ENCODE results near the gene GRPR. TPM values are rescaled to one million over a fixed set of nuclear protein-coding genes. Genes with fewer than 3 reads are reported as not detected.

GRPR gene
- 1.4 TPM for polyA plus RNA-seq (2013, experiment 1 of 2)
- polyA plus RNA-seq (2013, experiment 2 of 2): 2.0 TPM

DNA sequence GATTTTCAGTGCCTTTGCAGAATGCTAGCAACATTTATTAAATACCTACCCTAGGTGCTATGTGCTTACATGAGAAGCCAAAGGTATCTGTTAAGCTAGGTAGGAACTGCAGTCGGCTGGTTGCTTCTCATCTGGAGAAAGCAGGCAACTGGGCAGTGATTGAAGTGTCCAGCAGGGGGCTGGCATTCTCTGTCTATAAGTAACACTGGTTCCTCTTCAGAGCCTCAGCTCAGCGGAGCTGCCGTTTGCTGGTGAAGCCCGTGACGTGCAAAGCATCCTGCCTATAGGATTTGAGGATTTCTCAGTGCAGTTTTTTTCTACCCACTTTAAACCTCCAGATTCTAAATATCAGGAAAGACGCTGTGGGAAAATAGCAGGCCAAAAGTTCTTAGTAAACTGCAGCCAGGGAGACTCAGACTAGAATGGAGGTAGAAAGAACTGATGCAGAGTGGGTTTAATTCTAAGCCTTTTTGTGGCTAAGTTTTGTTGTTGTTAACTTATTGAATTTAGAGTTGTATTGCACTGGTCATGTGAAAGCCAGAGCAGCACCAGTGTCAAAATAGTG lies at the start of gene GRPR:
GRPR (plus strand) TSS at position 344 of the 565 bp plus-strand sequence. CDS start 389 bp downstream, outside the sequence.
- H3K4me1 ChIP-seq (ENCODE audit: insufficient read depth, low read length): peaks cover 5% of the 10 kb centered on the region
- 6% methylated on average over 6 of the region's 6 CpGs for WGBS
- H3K4me3 ChIP-seq (ENCODE audit: low read length): peak within 1 kb of the TSS; percentile 46
- H3K27ac ChIP-seq (ENCODE audit: low read depth, low read length): no peak within 1 kb of the TSS
- H3K9ac ChIP-seq (ENCODE audit: low read depth, low read length): peak within 1 kb of the TSS; percentile 47; the same call in 1 of the 2 replicates
- H3K36me3 ChIP-seq (ENCODE audit: insufficient read depth, low read length): no peaks in the 10 kb centered on the region
- H3K9me3 ChIP-seq (ENCODE audit: insufficient read depth, low read depth, low read length): no peaks in the 10 kb centered on the region
- no peaks in the 10 kb centered on the region for H3K27me3 ChIP-seq (ENCODE audit: insufficient read depth, low read length)

DNA sequence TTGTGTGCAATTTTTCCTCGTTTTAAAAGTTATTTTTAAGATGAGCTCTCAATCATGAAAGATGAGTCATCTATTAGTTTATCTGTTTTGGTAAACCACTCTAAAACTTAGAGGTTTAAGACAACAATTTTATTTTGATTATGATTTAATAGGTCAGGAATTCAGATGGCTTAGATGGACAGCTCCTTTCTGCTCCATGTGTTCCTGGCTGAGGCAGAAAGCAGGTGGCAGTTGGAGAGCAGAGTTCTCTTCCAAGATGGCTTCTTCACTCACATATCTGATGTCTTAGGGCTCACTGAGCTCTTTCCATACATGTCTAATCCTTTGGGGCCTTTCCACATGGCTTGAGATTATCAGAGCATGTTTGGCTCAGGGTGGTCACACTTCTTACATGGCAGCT lies 48.3 kb upstream of the GRPR start:
- H3K9ac ChIP-seq (ENCODE audit: low read depth, low read length): no peak overlapping the region
- H3K27me3 ChIP-seq (ENCODE audit: insufficient read depth, low read length): no peaks in the 10 kb centered on the region
- WGBS: no CpG with 5 or more reads among the region's 1 CpG
- H3K9me3 ChIP-seq (ENCODE audit: insufficient read depth, low read depth, low read length): no peaks in the 10 kb centered on the region
- H3K27ac ChIP-seq (ENCODE audit: low read depth, low read length): no peak overlapping the region
- no peak overlapping the region for H3K4me3 ChIP-seq (ENCODE audit: low read length)
- no peaks in the 10 kb centered on the region for H3K36me3 ChIP-seq (ENCODE audit: insufficient read depth, low read length)
- H3K4me1 ChIP-seq (ENCODE audit: insufficient read depth, low read length): peaks cover 13% of the 10 kb centered on the region

DNA sequence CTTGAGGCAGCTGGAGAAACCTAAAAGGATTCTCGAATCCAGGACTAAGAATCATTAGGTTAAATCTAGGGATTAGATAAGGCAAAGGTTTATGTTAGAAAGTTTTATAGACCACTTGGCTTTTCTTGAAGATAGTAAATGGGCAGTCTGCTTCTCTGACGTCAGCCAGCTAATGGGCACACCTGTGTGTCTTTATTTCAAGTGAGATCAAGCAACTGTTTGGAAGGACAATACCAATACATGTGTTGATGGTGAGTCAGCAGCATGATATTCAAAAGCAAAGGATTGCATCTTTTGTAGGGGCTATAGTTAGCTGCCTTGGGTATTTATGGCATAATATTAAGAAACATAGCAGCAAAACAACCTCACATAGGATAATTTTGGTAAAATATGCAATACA lies 46.5 kb upstream of the GRPR start:
- whole genome bisulfite sequencing: 76% methylated on average over 2 of the region's 2 CpGs
- H3K36me3 ChIP-seq (ENCODE audit: insufficient read depth, low read length): no peaks in the 10 kb centered on the region
- no peak overlapping the region for H3K9ac ChIP-seq (ENCODE audit: low read depth, low read length)
- no peaks in the 10 kb centered on the region for H3K27me3 ChIP-seq (ENCODE audit: insufficient read depth, low read length)
- no peaks in the 10 kb centered on the region for H3K9me3 ChIP-seq (ENCODE audit: insufficient read depth, low read depth, low read length)
- peaks cover 13% of the 10 kb centered on the region for H3K4me1 ChIP-seq (ENCODE audit: insufficient read depth, low read length)
- no peak overlapping the region for H3K4me3 ChIP-seq (ENCODE audit: low read length)
- H3K27ac ChIP-seq (ENCODE audit: low read depth, low read length): no peak overlapping the region

DNA sequence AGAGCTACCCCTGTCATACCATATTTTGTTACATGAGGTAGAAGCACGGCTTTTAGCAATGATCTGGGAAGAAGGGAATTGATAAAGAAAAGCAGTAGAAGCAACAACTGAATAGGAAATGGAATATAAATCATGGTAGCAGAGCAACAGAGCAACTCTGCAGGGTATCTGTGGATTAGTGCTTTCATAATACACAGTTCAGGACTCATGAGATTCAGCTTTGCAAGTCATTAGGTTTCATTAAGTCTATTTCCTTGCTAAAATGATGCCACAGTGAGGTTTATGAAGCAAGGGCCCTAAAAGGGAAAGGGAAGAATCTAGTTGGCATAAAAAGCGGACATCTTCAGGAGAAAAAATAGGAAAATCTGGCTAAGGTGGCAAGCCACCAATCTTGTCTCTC lies 45.6 kb upstream of the GRPR start:
- H3K27ac ChIP-seq (ENCODE audit: low read depth, low read length): no peak overlapping the region
- H3K4me1 ChIP-seq (ENCODE audit: insufficient read depth, low read length): peaks cover 13% of the 10 kb centered on the region
- H3K36me3 ChIP-seq (ENCODE audit: insufficient read depth, low read length): no peaks in the 10 kb centered on the region
- 100% methylated on average over 2 of the region's 2 CpGs for WGBS
- no peak overlapping the region for H3K4me3 ChIP-seq (ENCODE audit: low read length)
- no peak overlapping the region for H3K9ac ChIP-seq (ENCODE audit: low read depth, low read length)
- no peaks in the 10 kb centered on the region for H3K9me3 ChIP-seq (ENCODE audit: insufficient read depth, low read depth, low read length)
- H3K27me3 ChIP-seq (ENCODE audit: insufficient read depth, low read length): no peaks in the 10 kb centered on the region

DNA sequence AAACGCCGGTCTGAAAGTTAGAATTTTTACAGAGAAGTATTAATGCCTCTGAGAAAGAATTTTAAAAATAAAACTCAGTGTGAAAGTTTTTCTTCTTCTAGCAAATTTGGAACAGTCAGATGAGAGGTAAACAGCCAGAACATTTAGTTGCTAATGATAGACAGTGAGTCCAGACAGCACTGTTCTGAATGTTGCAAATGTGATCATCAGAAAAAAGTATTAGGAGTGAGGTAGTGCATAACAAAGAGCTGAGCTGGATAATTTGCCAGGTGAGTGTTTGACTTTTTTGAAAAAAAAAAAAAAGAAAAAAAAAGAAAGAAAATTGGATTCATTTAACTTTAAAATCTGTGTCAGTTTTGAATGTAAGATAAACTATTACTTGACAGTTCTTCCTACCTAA lies 42.0 kb upstream of the GRPR start:
- no peaks in the 10 kb centered on the region for H3K27me3 ChIP-seq (ENCODE audit: insufficient read depth, low read length)
- H3K4me1 ChIP-seq (ENCODE audit: insufficient read depth, low read length): peaks cover 13% of the 10 kb centered on the region
- no peaks in the 10 kb centered on the region for H3K36me3 ChIP-seq (ENCODE audit: insufficient read depth, low read length)
- H3K4me3 ChIP-seq (ENCODE audit: low read length): no peak overlapping the region
- H3K27ac ChIP-seq (ENCODE audit: low read depth, low read length): no peak overlapping the region
- no peaks in the 10 kb centered on the region for H3K9me3 ChIP-seq (ENCODE audit: insufficient read depth, low read depth, low read length)
- WGBS: 95% methylated on average over 2 of the region's 2 CpGs
- H3K9ac ChIP-seq (ENCODE audit: low read depth, low read length): no peak overlapping the region

DNA sequence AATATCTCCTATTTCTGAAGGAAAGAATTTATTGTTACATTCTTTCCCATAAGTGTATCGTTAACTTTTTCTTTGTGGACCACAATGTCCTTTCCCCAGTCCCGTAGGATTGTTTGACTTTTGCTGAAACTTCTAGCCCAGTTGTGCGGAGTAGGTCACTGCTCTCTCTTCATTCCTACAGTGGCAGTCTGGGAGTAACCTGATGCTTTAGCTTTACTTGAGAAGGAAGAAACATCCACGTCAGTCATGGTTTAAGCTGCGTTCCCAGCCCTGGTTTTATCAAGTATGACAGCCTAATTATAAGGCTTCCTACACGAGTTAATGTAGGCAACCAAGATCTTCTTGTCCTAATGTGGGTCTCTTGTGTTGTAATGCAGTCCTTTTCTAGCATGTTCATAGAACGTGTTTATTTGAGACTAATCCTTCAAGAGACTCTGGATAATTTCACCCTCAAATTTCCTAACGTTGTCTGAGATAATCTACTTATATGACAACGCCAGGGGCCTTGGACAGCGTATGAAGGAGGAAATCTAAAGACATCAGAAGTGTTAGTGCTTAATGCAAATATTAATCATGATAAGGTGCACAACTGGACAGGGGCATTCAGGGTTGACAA lies 40.8 kb upstream of the GRPR start:
- Histone ChIP-seq H3K27ac (ENCODE audit: low read depth, low read length) (no peak overlapping the region), H3K4me1 (ENCODE audit: insufficient read depth, low read length) (0 out of 2 replicates have a peak, but pooled peaks cover 3% of the 10 kb centered on the region), H3K27me3 (ENCODE audit: insufficient read depth, low read length) (no peaks in the 10 kb centered on the region), H3K36me3 (ENCODE audit: insufficient read depth, low read length) (no peaks in the 10 kb centered on the region), H3K9ac (ENCODE audit: low read depth, low read length) (no peak overlapping the region), H3K4me3 (ENCODE audit: low read length) (no peak overlapping the region), H3K9me3 (ENCODE audit: insufficient read depth, low read depth, low read length) (no peaks in the 10 kb centered on the region)
- 90% methylated on average over 10 of the region's 10 CpGs for WGBS

DNA sequence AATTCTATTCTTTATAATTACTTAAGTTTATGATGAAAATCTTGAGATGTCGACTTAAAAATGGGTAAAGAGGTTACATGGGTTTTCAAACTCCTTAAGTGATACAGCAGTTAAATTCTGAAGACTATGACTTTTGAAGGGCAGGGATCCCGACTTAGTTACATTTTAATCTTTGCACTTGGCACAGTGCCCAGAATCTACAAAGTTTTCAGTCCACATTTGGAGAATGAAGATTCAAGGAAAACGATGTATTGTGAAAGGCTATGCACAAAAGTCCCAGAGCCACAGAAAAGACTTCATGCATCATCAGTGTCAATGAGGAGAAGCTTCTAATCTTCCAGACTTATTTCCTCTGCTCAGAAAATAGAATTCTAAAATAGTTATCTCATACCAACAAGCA lies 36.3 kb upstream of the GRPR start:
- no peak overlapping the region for H3K4me3 ChIP-seq (ENCODE audit: low read length)
- no peak overlapping the region for H3K9ac ChIP-seq (ENCODE audit: low read depth, low read length)
- no peaks in the 10 kb centered on the region for H3K36me3 ChIP-seq (ENCODE audit: insufficient read depth, low read length)
- WGBS: 95% methylated on average over 2 of the region's 3 CpGs
- no peaks in the 10 kb centered on the region for H3K9me3 ChIP-seq (ENCODE audit: insufficient read depth, low read depth, low read length)
- H3K27me3 ChIP-seq (ENCODE audit: insufficient read depth, low read length): no peaks in the 10 kb centered on the region
- no peaks in the 10 kb centered on the region for H3K4me1 ChIP-seq (ENCODE audit: insufficient read depth, low read length)
- H3K27ac ChIP-seq (ENCODE audit: low read depth, low read length): no peak overlapping the region

DNA sequence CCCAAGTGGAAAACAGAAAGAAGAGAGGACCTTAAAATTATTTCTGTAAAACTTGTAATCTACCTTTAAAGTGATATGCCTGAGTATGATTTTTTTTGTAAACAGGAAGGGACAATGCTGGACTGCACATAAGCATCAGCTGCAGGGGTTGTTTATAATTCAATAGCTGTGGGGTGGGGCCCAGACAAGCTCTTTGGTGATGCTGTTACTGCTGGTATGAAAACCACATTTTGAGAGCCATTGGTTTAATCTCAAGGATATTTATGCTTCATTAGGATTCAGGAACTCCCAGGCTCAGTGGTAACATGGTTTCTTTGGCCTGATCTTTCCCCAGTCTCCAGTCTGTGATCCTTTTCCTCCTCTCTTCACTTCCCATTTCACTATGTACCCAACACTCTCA lies 34.3 kb upstream of the GRPR start:
- no peak overlapping the region for H3K4me3 ChIP-seq (ENCODE audit: low read length)
- H3K36me3 ChIP-seq (ENCODE audit: insufficient read depth, low read length): no peaks in the 10 kb centered on the region
- no peak overlapping the region for H3K9ac ChIP-seq (ENCODE audit: low read depth, low read length)
- no peaks in the 10 kb centered on the region for H3K9me3 ChIP-seq (ENCODE audit: insufficient read depth, low read depth, low read length)
- H3K4me1 ChIP-seq (ENCODE audit: insufficient read depth, low read length): no peaks in the 10 kb centered on the region
- H3K27ac ChIP-seq (ENCODE audit: low read depth, low read length): no peak overlapping the region
- H3K27me3 ChIP-seq (ENCODE audit: insufficient read depth, low read length): no peaks in the 10 kb centered on the region

DNA sequence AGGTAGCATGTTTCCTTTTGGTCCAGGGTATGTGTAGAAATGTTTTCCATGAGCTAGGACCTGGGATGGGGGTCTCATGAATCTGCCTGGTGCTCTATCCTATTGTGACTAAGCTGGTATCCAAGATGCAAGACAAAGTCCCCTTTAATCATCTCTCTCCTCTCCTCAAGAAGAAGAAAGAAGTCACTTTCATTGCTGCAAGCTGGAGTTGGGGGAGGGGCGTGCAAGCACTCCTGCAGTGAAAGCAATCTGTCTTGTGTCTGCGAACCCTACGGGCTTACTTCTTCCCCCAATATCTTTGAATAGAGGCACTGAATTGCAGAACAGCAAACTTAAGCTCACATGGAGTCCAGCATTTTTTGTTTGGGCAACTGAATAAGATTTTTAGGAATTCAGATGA lies 27.2 kb upstream of the GRPR start:
- H3K9ac ChIP-seq (ENCODE audit: low read depth, low read length): no peak overlapping the region
- H3K4me1 ChIP-seq (ENCODE audit: insufficient read depth, low read length): peaks cover 9% of the 10 kb centered on the region
- no peak overlapping the region for H3K4me3 ChIP-seq (ENCODE audit: low read length)
- H3K36me3 ChIP-seq (ENCODE audit: insufficient read depth, low read length): no peaks in the 10 kb centered on the region
- no peaks in the 10 kb centered on the region for H3K27me3 ChIP-seq (ENCODE audit: insufficient read depth, low read length)
- WGBS: 35% methylated on average over 3 of the region's 3 CpGs
- H3K9me3 ChIP-seq (ENCODE audit: insufficient read depth, low read depth, low read length): no peaks in the 10 kb centered on the region
- H3K27ac ChIP-seq (ENCODE audit: low read depth, low read length): no peak overlapping the region

DNA sequence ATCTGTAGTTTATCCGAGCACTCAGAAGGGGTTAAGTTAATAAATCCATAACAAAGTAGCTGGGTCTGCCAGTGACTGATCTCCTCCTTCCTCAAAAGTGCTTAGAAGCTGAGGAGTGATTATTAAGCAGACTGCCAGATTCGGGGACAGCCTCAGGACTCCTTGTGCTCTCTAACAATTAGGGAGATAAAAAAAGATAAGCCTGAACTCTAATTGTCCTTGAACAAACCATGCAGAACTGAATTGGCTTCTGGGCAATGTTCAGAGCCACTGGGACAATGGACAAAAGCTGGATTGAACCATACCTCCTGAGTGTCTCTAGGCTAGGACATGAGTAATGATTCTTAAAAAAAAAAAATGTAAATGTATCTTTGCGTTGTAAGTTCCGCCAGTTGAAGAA lies 22.7 kb upstream of the GRPR start:
- WGBS: 40% methylated on average over 1 of the region's 4 CpGs
- Histone ChIP-seq H3K4me3 (ENCODE audit: low read length) (no peak overlapping the region), H3K27ac (ENCODE audit: low read depth, low read length) (no peak overlapping the region), H3K9me3 (ENCODE audit: insufficient read depth, low read depth, low read length) (0 out of 2 replicates have a peak, but pooled peaks cover 2% of the 10 kb centered on the region), H3K4me1 (ENCODE audit: insufficient read depth, low read length) (peaks cover 9% of the 10 kb centered on the region), H3K9ac (ENCODE audit: low read depth, low read length) (no peak overlapping the region), H3K36me3 (ENCODE audit: insufficient read depth, low read length) (no peaks in the 10 kb centered on the region), H3K27me3 (ENCODE audit: insufficient read depth, low read length) (no peaks in the 10 kb centered on the region)

DNA sequence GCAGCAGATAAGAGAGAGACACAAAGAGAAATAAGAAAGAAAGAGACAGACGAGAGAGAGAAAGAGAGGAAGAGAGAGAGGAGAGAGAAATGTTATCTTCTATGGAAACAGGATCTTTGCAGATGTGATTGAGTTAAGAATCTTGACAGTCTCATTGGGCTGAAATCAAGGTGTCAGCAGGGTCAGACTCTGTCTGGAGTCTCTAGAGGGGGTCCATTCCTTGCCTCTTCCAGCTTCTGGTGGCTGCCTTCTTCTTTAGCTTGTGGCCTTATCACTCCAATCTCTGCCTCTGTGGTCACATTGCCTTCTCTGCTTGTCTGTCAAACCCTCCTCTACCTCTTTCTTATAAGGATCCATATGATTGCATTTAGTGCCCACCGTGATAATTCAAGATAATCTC lies 21.8 kb upstream of the GRPR start:
- Histone ChIP-seq H3K9me3 (ENCODE audit: insufficient read depth, low read depth, low read length) (0 out of 2 replicates have a peak, but pooled peaks cover 2% of the 10 kb centered on the region), H3K27ac (ENCODE audit: low read depth, low read length) (no peak overlapping the region), H3K36me3 (ENCODE audit: insufficient read depth, low read length) (no peaks in the 10 kb centered on the region), H3K4me3 (ENCODE audit: low read length) (no peak overlapping the region), H3K9ac (ENCODE audit: low read depth, low read length) (no peak overlapping the region), H3K27me3 (ENCODE audit: insufficient read depth, low read length) (no peaks in the 10 kb centered on the region), H3K4me1 (ENCODE audit: insufficient read depth, low read length) (no peaks in the 10 kb centered on the region; the same call in 1 of the 2 replicates)
- 81% methylated on average over 2 of the region's 2 CpGs for WGBS
